GM18858 (cell line): Measurements from ENCODE around the gene ZNF493.

Source experiments
- ATAC-seq: cut with Tn5 transposase; IDR thresholded peaks from one replicate; pipeline ENCODE4 v1.9.1; 2021; ENCODE audit not compliant: unreplicated experiment

The ZNF493 gene

DNA sequence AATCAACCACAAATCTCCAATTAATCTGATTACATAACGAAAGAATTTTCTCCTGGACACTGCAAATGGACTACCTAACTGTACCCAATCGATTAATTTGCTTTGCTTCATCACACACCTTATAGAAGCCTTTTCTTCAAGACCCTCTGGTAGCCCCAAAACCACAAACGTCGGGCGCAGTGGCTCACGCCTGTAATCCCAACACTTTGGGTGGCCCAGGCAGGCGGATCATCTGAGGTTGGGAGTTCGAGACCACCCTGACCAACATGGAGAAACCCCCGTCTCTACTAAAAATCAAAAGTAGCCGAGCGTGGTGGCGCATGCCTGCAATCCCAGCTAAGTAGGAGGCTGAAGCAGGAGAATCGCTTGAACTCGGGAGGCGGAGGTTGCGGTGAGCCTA is 65.6 kb downstream of the ZNF493 start:
- no peak for ATAC-seq

DNA sequence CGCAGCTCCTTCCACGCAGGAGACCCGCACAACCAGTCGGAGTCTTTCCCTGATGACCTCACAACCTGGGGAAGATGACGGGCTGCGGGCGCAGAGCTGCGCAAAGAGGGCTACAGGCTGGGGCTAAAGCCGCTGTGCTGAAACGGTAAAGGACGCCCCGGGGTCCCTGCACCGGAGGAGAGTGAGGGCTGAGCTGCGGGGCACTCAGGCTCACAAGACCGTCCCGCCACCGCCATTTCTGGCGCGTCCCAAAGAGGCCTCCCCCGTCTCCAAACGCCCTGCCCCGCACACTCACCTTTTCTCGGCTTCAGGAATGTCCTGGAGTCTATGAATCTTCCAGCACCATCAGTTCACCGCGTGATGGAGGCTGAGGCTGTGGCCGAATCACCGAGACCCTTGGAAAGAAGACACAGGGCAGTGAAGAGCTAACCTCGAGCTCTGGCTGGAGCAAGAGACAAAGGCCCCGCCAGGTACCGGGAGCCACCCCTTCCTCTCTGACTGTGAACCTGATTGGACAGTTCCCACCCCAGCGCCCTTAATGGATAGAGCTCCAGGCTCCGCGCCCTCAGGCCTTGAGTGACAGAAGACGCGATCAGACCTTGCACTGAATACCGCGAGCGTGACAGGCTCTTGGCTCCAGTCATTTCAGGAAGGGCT is 66.6 kb downstream of the ZNF493 start:
- ATAC-seq, result no peak

DNA sequence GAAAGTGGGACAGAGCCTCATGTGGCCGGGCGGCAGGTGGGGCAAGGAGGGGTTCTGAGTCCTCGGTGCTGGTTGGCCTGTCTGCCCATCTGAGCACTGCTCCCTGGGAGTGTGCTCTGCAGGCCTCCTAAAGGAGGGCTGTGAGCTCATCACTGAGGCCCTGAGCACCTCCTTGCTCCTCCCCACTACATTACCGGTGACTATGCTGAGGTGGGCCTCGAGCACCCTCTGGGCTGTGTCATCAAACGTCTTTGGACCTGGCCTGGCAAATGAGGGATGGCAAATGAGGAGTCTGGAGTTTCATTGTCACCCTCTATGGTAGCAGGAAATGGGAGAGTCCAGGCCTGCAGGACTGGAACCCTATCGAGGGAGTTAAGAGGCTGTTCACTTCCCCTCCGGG is 69.7 kb downstream of the ZNF493 start:
- no peak for ATAC-seq

DNA sequence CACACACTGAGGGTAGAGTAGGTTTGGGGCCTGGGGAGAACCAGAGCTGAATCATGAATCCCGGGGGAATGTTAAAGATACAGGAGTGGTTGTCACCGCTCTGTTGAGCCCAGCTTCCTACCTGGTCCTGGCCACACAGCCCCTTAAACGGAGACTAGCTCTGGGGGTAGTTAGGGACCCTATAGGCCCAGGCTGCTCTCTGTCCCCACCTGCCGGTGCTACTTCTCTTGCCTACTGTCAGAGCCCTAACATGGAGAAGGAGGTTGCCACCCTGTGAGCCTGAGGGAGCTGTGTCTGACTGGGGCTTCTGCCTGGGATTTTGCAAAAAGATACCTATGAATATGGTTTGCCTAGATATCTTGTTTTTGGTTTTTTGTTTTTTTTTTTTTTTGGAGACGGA is 71.9 kb downstream of the ZNF493 start:
- no peak for ATAC-seq

DNA sequence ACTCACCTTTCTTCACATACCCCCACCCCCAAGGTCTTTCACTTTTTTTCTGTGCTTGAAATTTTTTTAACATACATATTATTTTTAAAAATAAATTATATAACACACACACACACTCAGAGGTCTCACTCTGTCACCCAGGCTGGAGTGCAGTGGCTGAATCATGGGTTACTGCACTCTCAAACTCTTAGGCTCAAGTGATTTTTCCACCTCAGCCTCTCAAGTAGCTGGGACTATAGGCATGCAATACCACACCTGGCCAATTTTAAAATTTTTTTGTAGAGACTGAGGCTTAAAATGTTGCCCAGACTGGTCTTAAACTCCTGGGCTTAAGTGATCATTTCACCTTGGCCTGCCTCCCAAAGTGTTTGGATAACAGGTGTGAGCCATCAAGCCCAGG is 75.6 kb downstream of the ZNF493 start:
- ATAC-seq, result no peak

DNA sequence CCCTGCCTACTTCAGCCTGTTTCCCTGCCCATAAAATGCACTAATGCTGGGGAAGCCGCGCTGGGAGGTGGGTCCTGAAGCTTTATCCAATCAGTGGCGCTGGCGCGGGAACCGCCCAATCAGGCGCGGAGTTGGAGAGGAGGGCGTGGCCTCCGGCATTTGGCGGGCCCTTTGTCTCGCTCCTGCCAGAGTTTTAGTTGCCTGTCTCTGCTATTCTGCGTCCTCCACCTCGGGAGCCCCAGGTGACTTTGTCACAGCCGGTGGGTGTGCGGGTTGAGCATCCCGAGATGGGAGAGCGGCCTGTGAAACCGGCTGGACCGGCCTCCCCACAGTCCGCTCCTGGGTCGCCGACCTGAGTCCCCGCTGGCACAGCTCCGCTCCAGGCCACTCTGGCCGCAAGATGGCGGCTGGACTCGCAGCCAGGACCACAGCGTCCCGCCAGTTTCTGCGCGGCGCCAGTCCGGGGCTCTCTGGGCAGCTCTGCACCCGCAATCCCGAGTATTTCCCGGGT is 77.8 kb downstream of the ZNF493 start:
- ATAC-seq, result no peak
